ENCODE data around the gene MRPL9. TPM values are rescaled to one million over a fixed set of nuclear protein-coding genes. Genes with fewer than 3 reads are reported as not detected.

Gene MRPL9
- total RNA-seq, 1 donor: 78.4 TPM

GRCh38 chr1:151714820-151715725 lies 48.2 kb downstream of the MRPL9 start:
- H3K4me1 ChIP-seq (ENCODE audit: insufficient read depth, low read length): peaks cover 5% of the 10 kb centered on the region
- H3K27me3 ChIP-seq (ENCODE audit: insufficient read depth, low read length): peaks cover 42% of the 10 kb centered on the region
- H3K4me3 ChIP-seq (ENCODE audit: low read length): no peak overlapping the region
- H3K9me3 ChIP-seq (ENCODE audit: low read depth, low read length): no peaks in the 10 kb centered on the region

- Histone ChIP-seq H3K9me3 (ENCODE audit: low read depth, low read length) (no peaks in the 10 kb centered on the region), H3K27me3 (ENCODE audit: insufficient read depth, low read length) (peaks cover 31% of the 10 kb centered on the region)
Observed at GRCh38 chr1:151713874-151714273, 49.4 kb downstream of the MRPL9 start.

GRCh38 chr1:151713044-151713443 lies 50.3 kb downstream of the MRPL9 start:
- H3K4me3 ChIP-seq (ENCODE audit: low read length): no peak overlapping the region
- H3K9me3 ChIP-seq (ENCODE audit: low read depth, low read length): no peaks in the 10 kb centered on the region
- H3K4me1 ChIP-seq (ENCODE audit: insufficient read depth, low read length): peaks cover 5% of the 10 kb centered on the region
- H3K27me3 ChIP-seq (ENCODE audit: insufficient read depth, low read length): peaks cover 23% of the 10 kb centered on the region

More at GRCh38 chr1:151713874-151714273, 49.4 kb downstream of the MRPL9 start:
- Histone ChIP-seq H3K4me1 (ENCODE audit: insufficient read depth, low read length) (peaks cover 5% of the 10 kb centered on the region), H3K4me3 (ENCODE audit: low read length) (no peak overlapping the region)

GRCh38 chr1:151711951-151712350 lies 51.3 kb downstream of the MRPL9 start:
- Histone ChIP-seq H3K9me3 (ENCODE audit: low read depth, low read length) (no peaks in the 10 kb centered on the region), H3K4me3 (ENCODE audit: low read length) (no peak overlapping the region), H3K4me1 (ENCODE audit: insufficient read depth, low read length) (peaks cover 2% of the 10 kb centered on the region), H3K27me3 (ENCODE audit: insufficient read depth, low read length) (peaks cover 13% of the 10 kb centered on the region)

GRCh38 chr1:151711044-151711800 lies 52.1 kb downstream of the MRPL9 start:
- Histone ChIP-seq H3K27me3 (ENCODE audit: insufficient read depth, low read length) (peaks cover 9% of the 10 kb centered on the region), H3K9me3 (ENCODE audit: low read depth, low read length) (no peaks in the 10 kb centered on the region), H3K4me3 (ENCODE audit: low read length) (no peak overlapping the region), H3K4me1 (ENCODE audit: insufficient read depth, low read length) (no peaks in the 10 kb centered on the region)

- Histone ChIP-seq H3K4me1 (ENCODE audit: insufficient read depth, low read length) (no peaks in the 10 kb centered on the region), H3K4me3 (ENCODE audit: low read length) (no peak overlapping the region), H3K27me3 (ENCODE audit: insufficient read depth, low read length) (peaks cover under 1% of the 10 kb centered on the region), H3K9me3 (ENCODE audit: low read depth, low read length) (no peaks in the 10 kb centered on the region)
Observed at GRCh38 chr1:151710187-151710840, 53.0 kb downstream of the MRPL9 start.

Other genes starting within 250 kb of the MRPL9 start
- 4.0 TPM for gene TUFT1, start 223.2 kb downstream of the MRPL9 start, total RNA-seq
- 26.7 TPM for gene SNX27, start 151.4 kb downstream of the MRPL9 start, total RNA-seq
- not detected for gene CELF3, start 46.7 kb downstream of the MRPL9 start, total RNA-seq
- not detected for gene RIIAD1, start 42.0 kb downstream of the MRPL9 start, total RNA-seq
- 1.2 TPM for gene TDRKH, start 27.0 kb upstream of the MRPL9 start, total RNA-seq
- gene LINGO4, start 41.9 kb upstream of the MRPL9 start, total RNA-seq: under 0.01 TPM
- gene RORC, start 68.3 kb upstream of the MRPL9 start, total RNA-seq: 1.7 TPM
- 0.21 TPM for gene C2CD4D, start 76.3 kb upstream of the MRPL9 start, total RNA-seq
- not detected for gene THEM5, start 90.2 kb upstream of the MRPL9 start, total RNA-seq
- 16.0 TPM for gene THEM4, start 146.0 kb upstream of the MRPL9 start, total RNA-seq
- 113 TPM for gene S100A10, start 230.4 kb upstream of the MRPL9 start, total RNA-seq